Measurements from ENCODE around the gene LTBP2.

DNA sequence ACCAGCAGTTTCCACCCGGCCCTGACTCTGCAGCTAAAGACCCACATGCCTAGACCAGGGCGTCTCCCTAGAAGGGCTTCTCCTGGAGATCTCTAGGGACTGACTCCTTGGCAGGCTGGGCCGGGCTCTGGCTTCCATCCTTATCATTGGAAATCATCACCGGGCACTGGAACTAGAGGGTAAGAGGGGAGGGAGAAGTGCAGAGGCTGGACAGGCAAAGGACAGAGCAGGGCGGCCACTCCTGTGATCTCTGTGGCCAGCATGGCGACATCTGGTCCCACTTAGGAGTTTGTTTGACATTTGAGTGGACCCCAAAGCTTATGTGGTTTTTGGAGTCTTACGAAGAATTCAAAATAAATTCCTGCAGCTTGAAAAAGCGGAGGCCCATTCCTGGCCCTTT is 7.1 kb downstream of the LTBP2 start:
- TF ChIP-seq RBBP5 (IDR thresholded peaks at IDR 0.05; ENCODE audit: borderline replicate concordance, low read depth, low read length) (no peak), SAP30 (IDR thresholded peaks at IDR 0.05; ENCODE audit: insufficient read depth, insufficient replicate concordance, low read length) (no peak), CEBPB (IDR thresholded peaks at IDR 0.05; ENCODE audit: low read depth, low read length) (no peak), POLR2AphosphoS5 (IDR thresholded peaks at IDR 0.05; ENCODE audit: low read depth, low read length) (no peak), POLR2A (IDR thresholded peaks at IDR 0.05; ENCODE audit: control extremely low read depth in 1 of 2, low read depth in 2 of 2, low read length in 2 of 2) (no peak), RFX5 (IDR thresholded peaks at IDR 0.05; ENCODE audit: borderline replicate concordance, low read depth, low read length) (no peak), TBP (IDR thresholded peaks at IDR 0.05; ENCODE audit: low read depth, low read length) (no peak)
- TF ChIP-seq, protein P1, sequence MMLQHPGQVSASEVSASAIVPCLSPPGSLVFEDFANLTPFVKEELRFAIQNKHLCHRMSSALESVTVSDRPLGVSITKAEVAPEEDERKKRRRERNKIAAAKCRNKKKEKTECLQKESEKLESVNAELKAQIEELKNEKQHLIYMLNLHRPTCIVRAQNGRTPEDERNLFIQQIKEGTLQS (IDR thresholded peaks at IDR 0.05; ENCODE audit: insufficient read depth, low read depth, low read length), result no peak
- TF ChIP-seq, protein P2, sequence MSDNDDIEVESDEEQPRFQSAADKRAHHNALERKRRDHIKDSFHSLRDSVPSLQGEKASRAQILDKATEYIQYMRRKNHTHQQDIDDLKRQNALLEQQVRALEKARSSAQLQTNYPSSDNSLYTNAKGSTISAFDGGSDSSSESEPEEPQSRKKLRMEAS (IDR thresholded peaks at IDR 0.05), result no peak
- TF ChIP-seq, protein P3, sequence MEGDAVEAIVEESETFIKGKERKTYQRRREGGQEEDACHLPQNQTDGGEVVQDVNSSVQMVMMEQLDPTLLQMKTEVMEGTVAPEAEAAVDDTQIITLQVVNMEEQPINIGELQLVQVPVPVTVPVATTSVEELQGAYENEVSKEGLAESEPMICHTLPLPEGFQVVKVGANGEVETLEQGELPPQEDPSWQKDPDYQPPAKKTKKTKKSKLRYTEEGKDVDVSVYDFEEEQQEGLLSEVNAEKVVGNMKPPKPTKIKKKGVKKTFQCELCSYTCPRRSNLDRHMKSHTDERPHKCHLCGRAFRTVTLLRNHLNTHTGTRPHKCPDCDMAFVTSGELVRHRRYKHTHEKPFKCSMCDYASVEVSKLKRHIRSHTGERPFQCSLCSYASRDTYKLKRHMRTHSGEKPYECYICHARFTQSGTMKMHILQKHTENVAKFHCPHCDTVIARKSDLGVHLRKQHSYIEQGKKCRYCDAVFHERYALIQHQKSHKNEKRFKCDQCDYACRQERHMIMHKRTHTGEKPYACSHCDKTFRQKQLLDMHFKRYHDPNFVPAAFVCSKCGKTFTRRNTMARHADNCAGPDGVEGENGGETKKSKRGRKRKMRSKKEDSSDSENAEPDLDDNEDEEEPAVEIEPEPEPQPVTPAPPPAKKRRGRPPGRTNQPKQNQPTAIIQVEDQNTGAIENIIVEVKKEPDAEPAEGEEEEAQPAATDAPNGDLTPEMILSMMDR (IDR thresholded peaks at IDR 0.05; ENCODE audit: control extremely low read depth in 1 of 3, insufficient read depth in 1 of 3, low read depth in 1 of 3, low read length in 3 of 3), result no peak
- TF ChIP-seq, protein P4, sequence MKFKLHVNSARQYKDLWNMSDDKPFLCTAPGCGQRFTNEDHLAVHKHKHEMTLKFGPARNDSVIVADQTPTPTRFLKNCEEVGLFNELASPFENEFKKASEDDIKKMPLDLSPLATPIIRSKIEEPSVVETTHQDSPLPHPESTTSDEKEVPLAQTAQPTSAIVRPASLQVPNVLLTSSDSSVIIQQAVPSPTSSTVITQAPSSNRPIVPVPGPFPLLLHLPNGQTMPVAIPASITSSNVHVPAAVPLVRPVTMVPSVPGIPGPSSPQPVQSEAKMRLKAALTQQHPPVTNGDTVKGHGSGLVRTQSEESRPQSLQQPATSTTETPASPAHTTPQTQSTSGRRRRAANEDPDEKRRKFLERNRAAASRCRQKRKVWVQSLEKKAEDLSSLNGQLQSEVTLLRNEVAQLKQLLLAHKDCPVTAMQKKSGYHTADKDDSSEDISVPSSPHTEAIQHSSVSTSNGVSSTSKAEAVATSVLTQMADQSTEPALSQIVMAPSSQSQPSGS (IDR thresholded peaks at IDR 0.05; ENCODE audit: low read length), result no peak

All from H1 (cell line).